HG03025 (cell line): Measurements from ENCODE around the gene EFCAB10.
"Not testable (repeated sequence)": the region's sequence is repeated elsewhere in the genome, so short reads cannot be mapped to it uniquely, and the experiment has no call there.

Experiments
- ATAC-seq: cut with Tn5 transposase; IDR thresholded peaks from one replicate; pipeline ENCODE4 v1.9.1; 2021; ENCODE audit warnings: mild to moderate bottlenecking, moderate library complexity; ENCODE audit not compliant: unreplicated experiment, low FRiP score

Gene EFCAB10

GRCh38 chr7:105532709-105533460 lies 48.4 kb downstream of the EFCAB10 start:
- ATAC-seq: no peak

- peak; percentile 91 for ATAC-seq
These were observed 49.3 kb downstream of the EFCAB10 start, which contains the start of gene RINT1 for GRCh38 chr7:105531792-105532671. TSS of gene RINT1 (plus strand) at chr7:105532201. CDS start at chr7:105532316, 115 bp downstream.

GRCh38 chr7:105530546-105530945 lies 50.7 kb downstream of the EFCAB10 start:
- no peak for ATAC-seq

- no peak for ATAC-seq
These were observed 51.2 kb downstream of the EFCAB10 start for GRCh38 chr7:105530126-105530525.

GRCh38 chr7:105527737-105528136 lies 53.6 kb downstream of the EFCAB10 start:
- not testable (repeated sequence) for ATAC-seq

- no peak for ATAC-seq
These were observed 56.5 kb downstream of the EFCAB10 start for GRCh38 chr7:105524840-105525239.

- ATAC-seq: not testable (repeated sequence)
These were observed 56.9 kb downstream of the EFCAB10 start for GRCh38 chr7:105524423-105524822.

- peak; percentile 81 for ATAC-seq
These were observed 59.4 kb downstream of the EFCAB10 start, which contains the start of gene PUS7 for GRCh38 chr7:105521717-105522463. TSS of gene PUS7 (minus strand) at chr7:105522271. CDS start at chr7:105508512, 13,759 bp downstream.

GRCh38 chr7:105521027-105521716 lies 60.1 kb downstream of the EFCAB10 start:
- ATAC-seq: peak; percentile 33

GRCh38 chr7:105520620-105521019 lies 60.7 kb downstream of the EFCAB10 start:
- not testable (repeated sequence) for ATAC-seq

- no peak for ATAC-seq
These were observed 61.9 kb downstream of the EFCAB10 start for GRCh38 chr7:105519353-105519752.

GRCh38 chr7:105515610-105516009 lies 65.7 kb downstream of the EFCAB10 start:
- ATAC-seq: not testable (repeated sequence)
